GM12874 (cell line): Measurements from ENCODE around the gene ROBO1.

ENCODE experiments used
- CTCF ChIP-seq: IDR thresholded peaks from 2 replicates; pipeline ENCODE4 v1.5.1; 2011; ENCODE audit warnings: low read depth, mild to moderate bottlenecking, control low read depth, low read length, moderate library complexity; ENCODE audit not compliant: insufficient read depth

ROBO1 gene

DNA sequence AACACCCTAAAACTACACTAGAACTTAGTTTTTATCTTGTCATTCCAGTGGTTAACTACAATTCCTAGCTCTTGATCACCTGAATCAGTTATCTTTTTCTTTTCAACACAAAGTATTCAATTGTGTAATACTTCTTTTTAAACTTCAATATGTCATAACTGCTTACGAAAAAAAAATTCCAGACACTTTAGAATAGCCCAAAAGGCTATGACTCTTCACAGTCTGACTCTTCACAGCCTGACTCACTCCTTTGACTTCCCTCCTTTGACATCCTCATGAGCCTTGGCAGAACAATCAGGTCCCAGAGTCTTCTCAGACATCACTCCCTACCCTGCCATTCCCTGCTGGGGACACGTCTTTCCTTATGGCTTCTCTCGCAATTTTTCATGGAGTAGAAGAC is 727.1 kb downstream of the ROBO1 start:
- no peak for TF ChIP-seq CTCF

DNA sequence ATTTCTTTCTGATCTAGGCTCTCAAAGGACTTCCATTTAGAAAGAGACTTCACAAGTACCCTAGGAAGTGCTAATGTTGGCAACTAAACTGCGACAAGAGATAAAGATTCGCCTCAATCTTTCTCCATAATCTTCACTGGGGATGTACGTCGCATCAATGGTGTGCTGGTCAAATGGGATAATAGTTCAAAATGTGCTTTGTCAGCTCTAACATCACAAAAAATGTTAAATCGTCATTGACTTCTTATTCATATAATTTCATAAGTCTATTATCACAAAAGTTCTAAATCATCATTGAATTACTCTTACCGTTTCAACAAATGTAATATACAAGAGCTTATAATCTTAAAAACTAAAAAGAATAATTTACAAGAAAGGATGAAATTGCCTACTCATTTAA is 727.7 kb downstream of the ROBO1 start:
- no peak for TF ChIP-seq CTCF

- TF ChIP-seq CTCF = no peak
These were observed 728.6 kb downstream of the ROBO1 start for GRCh38 chr3:79039192-79039591.

- no peak for TF ChIP-seq CTCF
These were observed 729.2 kb downstream of the ROBO1 start for GRCh38 chr3:79038636-79039035.

DNA sequence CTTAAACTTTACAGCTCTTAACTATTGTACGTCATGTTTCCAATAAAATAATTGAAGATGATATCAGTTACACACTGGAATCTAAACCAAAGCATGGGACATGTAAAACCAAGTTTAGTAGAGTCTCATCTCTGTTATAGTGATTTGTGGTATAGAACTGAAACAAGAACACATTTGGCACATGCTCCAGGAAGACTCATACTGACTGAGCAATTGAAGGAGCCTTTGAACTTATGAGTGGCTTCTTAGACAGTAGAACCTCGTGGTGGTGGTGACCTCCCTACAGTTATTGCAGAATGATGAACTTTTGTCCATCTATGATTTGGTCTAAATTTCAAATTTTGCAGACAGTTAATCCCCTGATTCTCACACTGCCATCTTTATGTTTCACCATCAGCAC is 729.7 kb downstream of the ROBO1 start:
- TF ChIP-seq CTCF = no peak

GRCh38 chr3:79032686-79033318 is 735.0 kb downstream of the ROBO1 start:
- TF ChIP-seq CTCF = peak; percentile 19; the same call in 1 of the 2 replicates

GRCh38 chr3:79030157-79030556 is 737.6 kb downstream of the ROBO1 start:
- no peak for TF ChIP-seq CTCF
